HepG2 (cell line): ENCODE results near the gene NOS1AP. TPM values are rescaled to one million over a fixed set of nuclear protein-coding genes. Genes with fewer than 3 reads are reported as not detected.

Experiments
- FOXO4 ChIP-seq: sonication (generic); formaldehyde crosslinking; conservative IDR thresholded peaks from 2 replicates; pipeline ENCODE4 v1.8.1; 2023; ENCODE audit warnings: missing genetic modification reagents
- GTF2F1 ChIP-seq: fragments of 150-350 bp; IDR thresholded peaks from 2 replicates; pipeline ENCODE4 v1.6.1; 2014; ENCODE audit warnings: low read length
- REPIN1 ChIP-seq: sonication (generic); formaldehyde crosslinking; IDR thresholded peaks from 2 replicates; pipeline ENCODE4 v1.8.0; 2022; ENCODE audit warnings: missing genetic modification reagents, low read depth, mild to moderate bottlenecking, borderline replicate concordance
- THAP9 ChIP-seq: sonication (generic); formaldehyde crosslinking; IDR thresholded peaks from 2 replicates; pipeline ENCODE4; 2020; ENCODE audit warnings: missing genetic modification reagents, mild to moderate bottlenecking, borderline replicate concordance
- ZBTB10 ChIP-seq: sonication (generic); formaldehyde crosslinking; IDR thresholded peaks from 2 replicates; pipeline ENCODE4 v1.4.0; 2020; ENCODE audit warnings: missing genetic modification reagents, borderline replicate concordance
- ZNF136 ChIP-seq: sonication (generic); formaldehyde crosslinking; IDR thresholded peaks from 2 replicates; pipeline ENCODE4 v1.8.1; 2022; ENCODE audit warnings: low read depth, mild to moderate bottlenecking, moderate library complexity, missing genetic modification reagents
- polyA plus RNA-seq, 8 experiments: library from polyadenylated mRNA; depleted of rRNA in 3 of 8; stranded (reverse) in 7 of 8; unstranded in 1 of 8; fragments of >200 nt; fragmentation: Illumina TruSeq in 4 of 8; extraction: Trizol in 4 of 8; gene quantifications; 2 replicates each; pipeline versions ENCODE4 v1.2.1 to v1.2.3, GENCODE V29; 2011 to 2016; ENCODE audit warnings: low read depth in 4 of 8, missing spikeins in 1 of 8, mixed read lengths in 1 of 8; ENCODE audit not compliant: insufficient read depth in 1 of 8
- total RNA-seq, 5 experiments: library from RNA; depleted of rRNA; stranded (reverse); fragments of >200 nt; fragmentation: Illumina TruSeq; extraction: Trizol; gene quantifications; 2 replicates each; pipeline ENCODE4 v1.2.3, GENCODE V29; 2016; ENCODE audit warnings: low read depth in 1 of 5

Gene NOS1AP
- total and polyA plus RNA-seq, 2 of the 13 experiments (the other 11 are each of a cell fraction or from before 2014, with no cell fraction given), result 2.0 to 3.3 TPM

GRCh38 chr1:162139211-162139610 lies 69.7 kb downstream of the NOS1AP start (continued):
- no peak for TF ChIP-seq THAP9
- no peak for TF ChIP-seq ZNF136 (CRISPR knock-in tag)
- no peak for TF ChIP-seq GTF2F1
- TF ChIP-seq ZBTB10 (CRISPR knock-in tag), result no peak
- TF ChIP-seq FOXO4, result no peak
- no peak for TF ChIP-seq REPIN1 (CRISPR knock-in tag)
- TF ChIP-seq, all 625 proteins: peak for 5
